GM21390 (cell line): Measurements from ENCODE around the gene MACROH2A2.
"Not testable (repeated sequence)": the region's sequence is repeated elsewhere in the genome, so short reads cannot be mapped to it uniquely, and the experiment has no call there.

Source experiments
- ATAC-seq: cut with Tn5 transposase; IDR thresholded peaks from one replicate; pipeline ENCODE4 v1.9.1; 2021; ENCODE audit not compliant: unreplicated experiment

MACROH2A2 gene

DNA sequence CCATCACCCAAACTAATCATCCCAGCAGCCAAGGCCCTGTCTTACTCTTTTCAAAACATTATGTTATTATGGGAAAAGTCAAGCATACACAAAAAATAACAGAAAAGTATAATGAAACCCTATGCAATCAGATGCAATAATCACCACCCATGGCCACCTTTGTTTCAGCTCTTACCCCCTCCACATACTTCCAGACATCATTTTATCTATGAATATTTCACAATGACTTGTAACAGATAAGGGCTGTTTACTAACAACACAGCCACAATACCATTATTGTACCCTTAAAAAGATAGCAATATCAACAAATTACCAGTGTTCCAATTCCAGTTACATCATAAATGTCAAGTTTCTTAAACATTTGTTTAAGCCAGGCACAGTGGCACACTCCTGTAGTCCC, 44.8 kb downstream of the MACROH2A2 start:
- ATAC-seq = no peak

DNA sequence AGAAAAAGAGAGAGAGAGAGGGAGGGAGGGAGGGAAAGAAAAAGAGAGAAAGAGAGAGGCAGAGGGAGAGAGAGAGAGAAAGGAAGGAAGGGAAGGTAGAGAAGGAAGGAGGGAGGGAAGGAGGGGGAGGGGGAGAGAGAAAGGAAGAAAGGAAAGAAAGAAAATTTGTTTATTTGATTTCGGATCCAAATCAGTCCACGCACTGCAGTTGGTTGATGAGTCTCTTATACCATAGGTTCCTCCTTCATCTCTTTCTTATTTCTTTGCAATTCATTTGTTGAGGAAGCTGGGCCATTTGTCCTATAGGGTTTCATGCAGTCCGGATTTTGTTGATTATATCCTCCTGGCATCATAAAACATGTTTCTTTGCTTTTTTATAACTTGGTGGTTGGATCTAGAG, 45.6 kb downstream of the MACROH2A2 start:
- no peak for ATAC-seq

DNA sequence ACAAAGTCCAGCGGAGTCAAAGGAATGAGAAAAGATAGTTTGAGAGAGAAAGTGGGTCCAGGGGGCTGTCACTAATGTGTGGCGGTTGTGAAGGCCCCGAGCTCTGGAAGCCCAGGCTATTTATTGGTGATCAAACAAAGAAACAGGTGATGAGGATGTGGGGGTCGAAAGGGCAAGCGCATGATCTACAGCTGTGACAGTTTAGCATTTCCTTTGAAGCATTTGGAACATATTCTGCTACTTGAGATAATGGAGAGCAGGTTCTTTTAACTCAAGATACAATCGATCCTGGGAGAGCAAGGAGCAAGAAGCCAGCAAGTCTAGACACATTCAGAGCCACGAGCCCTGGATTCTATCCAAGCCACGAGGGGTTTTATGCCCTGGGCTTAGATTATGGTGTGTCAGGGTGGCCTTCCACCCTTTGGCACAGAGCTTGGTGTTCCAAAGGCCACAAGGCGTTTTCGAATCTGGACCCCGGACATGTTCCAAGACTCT, 48.5 kb downstream of the MACROH2A2 start:
- ATAC-seq = not testable (repeated sequence)

DNA sequence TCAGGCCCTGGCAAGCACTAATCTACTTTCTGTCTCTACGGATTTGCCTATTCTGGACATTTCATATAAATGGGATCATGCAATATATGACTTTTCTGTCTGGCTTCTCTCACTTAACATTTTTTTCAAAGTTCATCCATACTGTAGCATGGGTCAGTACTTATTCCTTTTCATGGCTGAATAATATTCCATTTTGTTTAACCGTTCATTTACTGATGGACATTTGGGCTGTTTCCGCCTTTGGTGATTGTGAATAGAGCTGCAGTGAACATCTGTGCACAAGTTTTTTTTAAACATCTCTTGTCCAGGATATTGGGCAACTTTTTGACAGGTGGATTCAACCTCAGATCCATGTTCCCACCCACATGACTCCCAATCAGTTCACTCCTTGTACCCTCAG, 49.0 kb downstream of the MACROH2A2 start:
- ATAC-seq = no peak

DNA sequence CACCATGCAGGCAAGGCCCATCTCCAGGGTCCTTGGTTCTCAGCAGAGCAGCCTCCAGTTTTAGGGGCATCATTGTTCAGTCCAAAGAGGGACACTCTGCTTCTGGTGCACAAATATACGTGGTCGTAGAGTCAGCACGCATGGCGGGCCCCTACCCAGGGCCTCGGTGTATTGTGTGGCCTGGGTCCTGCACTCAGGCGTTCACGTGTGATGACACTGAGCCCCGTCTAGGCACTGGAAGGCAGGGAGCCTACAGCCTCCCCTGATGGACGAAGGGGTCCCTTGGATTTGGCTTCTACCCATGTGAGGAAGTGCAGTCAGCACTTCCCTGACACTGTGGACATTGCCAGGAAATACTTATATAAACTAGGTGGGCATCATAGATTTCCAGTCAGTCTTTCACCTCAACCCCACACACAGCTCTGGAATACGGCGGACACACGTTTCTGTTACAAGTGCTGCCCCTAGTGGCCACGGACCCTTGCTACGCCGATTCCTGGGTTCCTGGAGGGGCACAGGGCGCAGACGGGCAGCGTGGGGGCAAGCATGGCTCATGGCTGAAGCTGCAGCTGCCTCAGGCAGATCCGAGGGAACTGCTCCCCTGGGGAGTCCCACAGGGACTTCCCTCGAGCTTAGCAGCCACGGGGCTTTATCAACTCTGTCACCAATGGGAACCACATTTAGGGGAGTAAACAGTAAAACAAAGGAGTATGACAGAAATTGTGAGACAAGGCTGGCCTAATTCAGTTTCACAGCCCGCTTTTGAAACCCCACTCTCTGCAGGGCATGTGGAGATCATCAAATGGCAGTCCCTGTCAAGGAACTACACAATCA, 54.5 kb downstream of the MACROH2A2 start:
- ATAC-seq = no peak

DNA sequence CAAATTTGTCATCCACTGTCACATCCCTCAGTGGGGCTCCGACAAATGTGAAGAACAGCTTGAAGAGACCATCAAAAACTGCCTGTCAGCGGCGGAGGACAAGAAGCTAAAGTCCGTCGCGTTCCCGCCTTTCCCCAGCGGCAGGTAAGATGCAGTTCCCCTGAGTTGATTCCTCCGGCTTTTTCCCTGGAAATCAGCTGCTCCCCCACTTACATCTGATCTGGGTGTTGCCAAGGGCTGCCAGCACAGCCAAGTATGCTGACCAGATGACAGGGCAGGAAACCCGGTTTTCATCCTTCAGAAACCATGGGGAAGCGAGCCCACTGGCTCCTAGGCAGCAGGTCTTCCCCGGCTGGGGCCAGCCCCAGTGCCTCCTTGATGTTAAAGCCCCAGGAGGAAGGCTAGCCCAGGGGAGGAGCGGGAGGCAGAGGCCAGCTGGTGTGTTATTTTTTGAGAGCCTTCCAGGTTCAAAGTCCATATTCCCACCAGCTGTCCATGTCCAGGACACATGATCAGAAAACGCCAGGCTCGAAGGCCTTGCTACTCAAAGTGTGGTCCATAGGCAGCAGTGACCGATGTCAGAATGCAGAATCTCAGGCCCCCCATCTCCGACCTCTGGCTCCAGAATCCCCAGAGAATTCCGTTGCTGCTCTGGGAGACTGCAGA, 56.6 kb downstream of the MACROH2A2 start:
- ATAC-seq = no peak

DNA sequence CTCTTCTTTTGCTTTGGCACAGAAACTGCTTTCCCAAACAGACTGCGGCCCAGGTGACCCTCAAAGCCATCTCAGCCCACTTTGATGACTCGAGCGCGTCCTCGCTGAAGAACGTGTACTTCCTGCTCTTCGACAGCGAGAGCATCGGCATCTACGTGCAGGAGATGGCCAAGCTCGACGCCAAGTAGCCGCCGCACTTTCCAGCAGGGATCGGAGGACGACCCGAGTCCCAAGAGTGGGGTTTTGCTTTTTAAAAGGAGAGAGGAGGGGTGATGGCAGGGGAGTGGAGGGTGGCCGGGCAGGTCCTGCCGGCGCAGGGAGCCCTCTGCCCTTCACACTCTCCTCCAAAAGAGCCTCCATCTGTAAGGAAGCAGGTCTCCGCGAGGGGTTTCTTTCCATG, 58.9 kb downstream of the MACROH2A2 start:
- no peak for ATAC-seq

DNA sequence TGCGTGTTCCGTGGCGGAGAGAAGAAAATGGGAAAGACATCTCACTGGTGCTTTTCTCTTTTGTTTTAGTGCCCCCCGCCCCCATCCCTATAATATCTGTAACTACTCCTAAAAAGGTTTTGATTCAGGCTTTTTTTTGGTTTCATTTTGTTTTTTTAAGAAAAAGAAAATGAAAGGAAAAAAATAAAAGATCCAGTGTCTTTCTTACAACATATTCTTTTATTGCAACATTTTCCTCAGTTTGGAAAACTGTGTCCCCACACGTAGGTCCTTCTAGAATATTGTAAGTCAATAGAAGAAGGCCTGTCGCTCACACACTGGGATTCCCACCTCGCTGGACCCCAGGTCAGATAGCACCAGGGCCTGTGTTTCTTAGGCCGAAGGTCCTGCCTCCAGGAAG, 59.4 kb downstream of the MACROH2A2 start:
- ATAC-seq = no peak

DNA sequence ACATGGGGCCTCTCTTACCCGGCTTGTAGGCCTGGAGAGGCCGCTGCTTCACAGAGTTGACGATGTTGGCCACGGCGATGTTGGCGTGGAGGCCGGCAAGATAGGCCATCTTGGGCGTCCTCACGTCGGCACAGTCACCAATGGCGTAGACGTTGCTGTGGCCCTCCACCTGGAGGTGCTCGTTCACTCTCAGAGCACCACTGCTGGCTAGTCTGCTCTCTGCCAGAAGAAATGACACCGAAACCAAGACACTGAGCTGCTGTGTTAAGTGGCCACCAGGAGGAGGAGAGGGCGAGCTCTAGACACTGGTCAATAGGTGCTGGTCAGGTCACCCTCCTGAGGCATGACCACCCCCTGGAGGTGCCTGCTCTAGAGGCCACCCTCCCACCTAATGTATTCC, 62.3 kb downstream of the MACROH2A2 start:
- no peak for ATAC-seq

DNA sequence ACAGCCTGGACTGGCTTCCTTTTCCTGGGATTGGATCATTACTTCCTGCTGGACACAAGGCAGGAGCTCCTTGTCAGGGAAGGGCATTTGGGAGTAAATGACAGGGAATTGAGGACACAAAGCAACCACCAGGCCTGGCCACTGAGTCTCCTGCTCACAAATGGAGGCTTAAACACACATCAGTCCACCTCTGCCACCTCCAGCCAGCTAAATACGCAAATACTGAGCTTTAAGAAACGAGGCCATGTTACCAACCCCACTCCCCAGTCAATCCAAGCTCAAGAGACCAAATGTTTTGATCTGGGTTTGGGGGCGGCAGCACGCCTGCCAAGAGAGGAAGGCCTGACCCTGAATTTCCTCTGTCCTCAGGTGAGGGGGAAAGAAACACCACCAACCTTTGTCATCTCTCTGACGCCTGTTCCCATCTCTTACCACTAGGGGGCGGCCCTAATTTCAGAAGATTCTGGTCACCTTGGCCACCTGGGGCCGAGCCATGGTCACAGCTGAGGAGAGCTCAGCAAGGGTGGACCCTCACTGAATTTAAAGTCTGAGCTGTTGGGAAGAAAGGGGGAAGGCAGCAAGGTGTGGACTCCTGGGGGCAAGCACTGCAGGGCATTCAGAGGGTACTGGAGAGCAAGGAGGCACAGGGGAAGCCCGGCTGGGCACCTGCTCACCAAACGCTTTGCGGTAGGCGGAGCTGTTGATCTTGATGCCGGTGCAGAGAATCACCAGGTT, 63.5 kb downstream of the MACROH2A2 start:
- ATAC-seq = no peak

DNA sequence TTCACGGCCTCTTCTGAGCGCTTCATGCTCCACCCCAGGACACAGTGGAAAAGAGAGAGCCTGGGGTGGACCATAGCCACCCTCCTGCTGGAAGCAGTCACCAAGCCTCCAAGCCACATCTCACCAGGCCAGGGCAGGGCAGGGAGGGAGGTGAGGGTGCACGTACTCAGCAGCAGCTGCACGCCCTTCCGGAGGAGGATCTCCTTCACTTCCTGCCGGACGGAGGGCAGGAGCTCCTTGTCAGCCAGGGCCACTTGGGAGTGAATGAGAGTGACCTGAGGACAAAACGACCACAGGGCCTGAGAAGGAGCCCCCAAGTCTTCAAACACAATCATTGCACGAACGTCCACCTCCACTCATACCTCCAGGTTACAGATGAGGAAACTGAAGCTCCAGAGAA, 65.0 kb downstream of the MACROH2A2 start:
- ATAC-seq = no peak

DNA sequence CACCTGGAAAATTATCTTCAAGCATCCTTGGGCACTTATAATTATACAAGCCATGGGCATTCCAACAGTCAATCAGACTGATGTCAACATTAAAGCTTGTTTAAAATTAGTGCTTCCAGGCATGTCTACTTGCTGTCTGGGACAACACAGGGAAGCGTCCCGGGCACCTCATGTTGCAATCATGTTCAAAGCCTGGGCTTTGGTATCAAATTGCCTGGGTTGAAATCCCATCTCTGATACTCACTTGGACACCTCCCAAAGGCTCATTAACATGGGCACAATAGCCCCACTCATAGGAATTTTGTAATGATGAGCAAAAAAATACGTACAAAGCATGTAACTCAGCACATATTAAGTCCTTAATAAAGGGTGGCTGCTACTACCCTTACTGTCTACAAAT, 65.5 kb downstream of the MACROH2A2 start:
- no peak for ATAC-seq

DNA sequence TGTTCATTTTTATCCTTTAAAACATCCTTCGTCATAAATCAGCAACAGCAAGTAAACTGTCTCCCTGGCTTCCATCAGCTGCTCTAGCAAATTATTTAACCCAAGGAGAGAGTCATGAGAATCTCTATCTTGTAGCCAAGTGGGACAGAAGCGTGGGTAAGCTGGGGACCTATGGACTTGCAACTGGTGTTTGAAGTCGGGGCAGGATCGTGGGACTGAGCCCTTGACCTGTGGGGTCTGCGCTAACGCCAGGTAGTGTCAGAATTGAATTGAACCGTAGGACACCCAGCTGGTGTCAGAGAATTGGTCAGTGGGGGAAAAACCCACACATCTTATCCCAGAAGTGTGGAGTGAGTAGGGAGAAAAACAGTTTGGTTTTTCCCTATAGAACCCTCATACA, 66.6 kb downstream of the MACROH2A2 start:
- no peak for ATAC-seq

DNA sequence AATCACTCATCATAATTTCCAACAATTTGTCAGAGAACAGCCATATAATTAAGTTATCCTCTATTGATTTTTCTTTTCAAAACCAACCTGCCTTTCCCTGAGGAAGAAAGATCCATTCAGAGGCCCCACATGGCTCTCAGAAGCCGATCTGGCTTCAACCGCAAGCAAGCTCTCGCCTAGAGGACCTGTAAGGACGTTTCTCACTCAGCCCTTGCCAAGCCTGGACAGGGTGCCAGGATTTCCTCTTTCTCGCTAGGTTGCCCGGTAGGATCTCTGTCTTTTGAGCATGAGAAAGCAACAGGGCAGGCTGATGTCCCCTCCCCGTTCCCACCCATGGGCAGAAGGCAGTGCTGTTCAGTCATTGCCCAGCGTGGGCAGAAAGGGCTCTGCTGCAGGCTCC, 67.0 kb downstream of the MACROH2A2 start:
- no peak for ATAC-seq

DNA sequence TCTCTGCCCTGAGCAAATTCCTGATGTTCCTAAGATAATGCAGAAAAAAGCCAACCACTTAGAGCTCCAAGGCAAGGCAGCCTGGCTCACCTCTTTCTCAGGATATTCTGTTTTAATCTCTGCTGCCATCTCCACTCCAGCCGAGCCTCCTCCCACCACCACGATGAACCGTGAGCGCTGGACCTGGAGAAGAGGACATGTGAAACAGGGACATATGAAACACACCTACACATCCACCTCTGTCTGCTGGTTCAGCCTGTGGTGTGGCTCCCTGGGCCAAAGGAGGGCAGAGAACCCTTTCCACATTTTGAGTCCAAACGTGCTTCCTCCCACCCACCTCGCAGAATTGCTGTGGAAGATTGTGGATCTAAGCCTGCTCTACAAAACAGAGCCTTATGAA, 67.8 kb downstream of the MACROH2A2 start:
- ATAC-seq = no peak

DNA sequence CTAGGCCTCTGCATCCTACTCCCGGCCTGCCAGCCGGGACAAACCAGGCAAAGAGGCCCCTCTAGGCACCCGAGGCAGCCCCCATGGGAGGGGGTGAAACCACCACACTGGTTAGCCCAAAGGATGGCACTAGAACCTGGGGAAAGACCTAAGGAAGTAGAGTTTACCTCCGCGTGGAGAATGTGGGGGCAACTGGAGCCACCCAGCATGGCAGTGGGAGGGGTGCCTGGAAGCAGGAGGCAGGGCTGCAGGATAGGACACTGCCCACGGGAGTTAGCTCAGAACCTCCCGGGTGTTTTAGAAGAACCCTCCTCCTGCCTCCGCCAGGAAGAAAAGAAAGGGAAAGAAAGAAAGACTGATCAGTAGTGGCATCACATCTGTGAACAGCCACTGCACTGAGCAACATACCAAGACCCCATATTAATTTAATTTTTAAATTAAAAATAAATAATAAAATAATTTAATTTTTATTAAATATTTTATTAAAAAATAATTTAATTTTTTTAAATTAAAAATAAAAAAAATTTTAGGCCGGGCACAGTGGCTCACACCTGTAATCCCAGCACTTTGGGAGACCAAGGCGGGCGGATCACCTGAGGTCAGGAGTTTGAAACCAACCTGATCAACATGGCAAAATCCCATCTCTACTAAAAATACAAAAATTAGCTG, 68.8 kb downstream of the MACROH2A2 start:
- ATAC-seq = no peak

DNA sequence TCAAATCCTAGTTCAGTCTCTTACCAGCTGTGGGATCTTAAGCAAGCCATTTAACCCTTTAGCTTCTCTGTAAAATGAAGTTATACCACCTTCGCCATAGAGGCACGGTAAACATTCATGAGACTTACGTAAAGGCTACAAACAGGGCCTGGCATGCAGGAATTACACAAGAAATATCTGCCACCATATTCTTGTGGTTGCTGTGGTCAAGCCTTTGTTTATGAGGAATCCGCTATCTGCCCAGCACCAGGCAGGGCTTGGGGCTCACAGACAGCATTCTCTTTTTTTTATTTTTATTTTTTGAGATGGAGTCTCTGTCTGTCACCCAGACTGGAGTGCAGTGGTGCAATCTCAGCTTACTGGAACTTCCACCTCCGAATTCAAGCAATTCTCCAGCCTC, 70.1 kb downstream of the MACROH2A2 start:
- ATAC-seq = no peak

DNA sequence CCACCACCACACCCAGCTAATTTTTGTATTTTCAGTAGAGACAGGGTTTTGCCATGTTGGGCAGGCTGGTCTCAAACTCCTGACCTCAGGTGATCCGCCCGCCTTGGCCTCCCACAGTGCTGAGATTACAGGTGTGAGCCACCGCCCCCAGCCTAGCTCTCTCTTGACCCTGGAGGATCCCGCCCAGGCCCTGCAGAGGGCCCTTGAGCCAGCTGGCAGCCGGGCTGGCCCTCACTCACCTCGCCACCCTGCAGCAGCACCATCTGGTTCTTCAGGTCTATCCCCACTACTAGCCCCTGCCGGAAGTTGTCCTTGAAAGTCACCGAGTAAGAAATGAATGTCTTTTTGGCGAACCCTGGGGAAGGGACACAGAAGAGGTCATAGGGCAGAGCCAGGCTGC, 70.5 kb downstream of the MACROH2A2 start:
- ATAC-seq = not testable (repeated sequence)

DNA sequence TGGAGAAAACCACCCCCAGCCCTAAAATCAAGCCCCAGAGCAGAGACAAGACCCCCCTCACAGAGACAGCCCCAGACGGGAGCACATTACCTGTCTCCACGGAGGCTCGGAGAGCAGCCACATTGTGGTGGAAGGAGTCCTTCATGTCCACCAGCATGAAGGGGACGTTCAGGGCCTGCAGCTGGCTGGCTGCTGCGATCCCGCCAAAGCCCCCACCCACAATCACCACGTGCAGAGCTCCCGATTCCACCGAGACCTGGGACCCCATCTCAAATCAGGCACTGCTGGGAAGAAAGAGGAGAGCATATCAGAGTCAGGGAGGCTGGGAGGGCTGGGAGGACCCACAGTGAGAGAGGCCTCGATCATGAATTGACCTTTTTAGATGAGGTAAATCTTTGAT, 71.2 kb downstream of the MACROH2A2 start:
- no peak for ATAC-seq

DNA sequence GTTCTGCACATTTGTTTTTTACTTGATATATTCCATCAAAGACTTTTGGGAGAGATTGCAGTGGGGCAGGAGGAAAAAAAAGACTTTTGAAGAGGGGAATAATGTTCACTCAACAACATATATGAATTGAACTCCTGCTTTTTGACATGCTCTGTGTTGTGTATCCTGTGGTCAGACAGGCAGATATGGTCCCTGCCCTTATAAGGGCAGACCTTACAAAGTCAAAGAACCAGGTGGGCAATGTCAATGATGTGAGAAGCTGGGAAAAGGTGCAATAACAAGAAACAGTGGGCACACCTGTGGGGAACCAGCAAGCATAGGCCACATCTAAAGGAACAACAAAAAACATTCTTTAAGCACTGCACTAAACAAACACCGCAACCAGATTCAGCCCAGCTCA, 71.8 kb downstream of the MACROH2A2 start:
- no peak for ATAC-seq

DNA sequence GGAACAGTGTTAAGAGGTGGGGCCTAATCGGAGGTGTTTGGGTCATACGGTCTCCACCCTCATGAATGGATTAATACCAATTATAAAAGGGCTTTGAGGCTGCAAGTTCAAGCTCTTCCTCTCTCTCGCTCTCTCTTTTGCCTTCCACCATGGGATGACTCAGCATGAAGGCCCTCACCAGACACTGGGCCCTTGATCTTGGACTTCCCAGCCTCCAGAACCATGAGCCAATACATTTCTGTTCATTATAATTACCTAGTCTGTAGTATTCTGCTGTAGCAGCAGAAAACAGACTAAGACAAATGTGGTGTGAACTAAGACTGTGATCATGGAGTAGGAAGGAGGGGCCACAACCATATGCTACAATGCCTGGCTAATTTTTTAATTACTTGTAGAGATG, 72.3 kb downstream of the MACROH2A2 start:
- no peak for ATAC-seq
